NCI-H1105 treated with DMSO at 0.1 percent for 48 hours (cell line): ENCODE data around the gene KCNK4.

Experiments
- DNase-seq: peaks from one replicate; lab custom pipeline; 2025; lab: John Stamatoyannopoulos, UW

KCNK4 gene

GRCh38 chr11:64327993-64328392, 36.9 kb downstream of the KCNK4 start:
- no peak for DNase-seq

GRCh38 chr11:64330888-64331287, 39.8 kb downstream of the KCNK4 start:
- no peak for DNase-seq

- DNase-seq = no peak
Observed at GRCh38 chr11:64331569-64332371, 40.7 kb downstream of the KCNK4 start.

GRCh38 chr11:64333556-64333955, 42.5 kb downstream of the KCNK4 start:
- no peak for DNase-seq

GRCh38 chr11:64334764-64335735, 43.9 kb downstream of the KCNK4 start:
- peak; percentile 30 for DNase-seq

- no peak for DNase-seq
Observed at GRCh38 chr11:64337538-64338249, 46.6 kb downstream of the KCNK4 start.

- DNase-seq = no peak
Observed at GRCh38 chr11:64338716-64339115, 47.6 kb downstream of the KCNK4 start.

- DNase-seq = no peak
Observed at GRCh38 chr11:64339286-64339685, 48.2 kb downstream of the KCNK4 start.

GRCh38 chr11:64339754-64340408, 48.8 kb downstream of the KCNK4 start, which contains the start of gene CCDC88B:
CCDC88B (plus strand) TSS chr11:64340204; CDS start chr11:64340267, 63 bp downstream.
- no peak for DNase-seq

GRCh38 chr11:64340671-64341335, 49.7 kb downstream of the KCNK4 start:
- no peak for DNase-seq

- no peak for DNase-seq
Observed at GRCh38 chr11:64341429-64341828, 50.3 kb downstream of the KCNK4 start.

GRCh38 chr11:64341851-64342791, 51.0 kb downstream of the KCNK4 start:
- DNase-seq = peak; percentile 53

- peak; percentile 51 for DNase-seq
Observed at GRCh38 chr11:64342869-64343745, 52.0 kb downstream of the KCNK4 start.

GRCh38 chr11:64343767-64344559, 52.9 kb downstream of the KCNK4 start:
- no peak for DNase-seq

GRCh38 chr11:64344787-64345186, 53.7 kb downstream of the KCNK4 start:
- DNase-seq = no peak

GRCh38 chr11:64347193-64347867, 56.2 kb downstream of the KCNK4 start:
- DNase-seq = no peak

GRCh38 chr11:64348383-64349024, 57.4 kb downstream of the KCNK4 start:
- DNase-seq = no peak
